Measurements from ENCODE around the gene GABRB3.

GABRB3 gene

GRCh38 chr15:26772154-26773066, at the start of gene GABRB3:
GABRB3 (minus strand) TSS chr15:26773066.
- DNase-seq, result no peak

- no peak for DNase-seq
Observed at GRCh38 chr15:26807517-26808427, 34.9 kb upstream of the GABRB3 start.

- DNase-seq, result no peak
Observed at GRCh38 chr15:26806574-26806973, 33.7 kb upstream of the GABRB3 start.

- DNase-seq, result no peak
Observed at GRCh38 chr15:26806151-26806550, 33.3 kb upstream of the GABRB3 start.

GRCh38 chr15:26805470-26805869, 32.6 kb upstream of the GABRB3 start:
- no peak for DNase-seq

- DNase-seq, result no peak
Observed at GRCh38 chr15:26804063-26804804, 31.4 kb upstream of the GABRB3 start.

- no peak for DNase-seq
Observed at GRCh38 chr15:26790118-26790517, 17.3 kb upstream of the GABRB3 start.

- DNase-seq, result no peak
Observed at GRCh38 chr15:26781816-26782215, 8.9 kb upstream of the GABRB3 start.

- DNase-seq, result no peak
Observed at GRCh38 chr15:26773917-26774316, 1.1 kb upstream of the GABRB3 start.

- DNase-seq, result no peak
Observed at GRCh38 chr15:26773067-26773877, 406 bp upstream of the GABRB3 start.

- no peak for DNase-seq
Observed at GRCh38 chr15:26771578-26772153, 1.2 kb downstream of the GABRB3 start.

- DNase-seq, result no peak
Observed at GRCh38 chr15:26771168-26771567, 1.7 kb downstream of the GABRB3 start.

- no peak for DNase-seq
Observed at GRCh38 chr15:26767169-26767670, 5.6 kb downstream of the GABRB3 start.

- no peak for DNase-seq
Observed at GRCh38 chr15:26766262-26766661, 6.6 kb downstream of the GABRB3 start.

GRCh38 chr15:26759986-26760385, 12.9 kb downstream of the GABRB3 start:
- no peak for DNase-seq

- DNase-seq, result no peak
Observed at GRCh38 chr15:26758079-26758478, 14.8 kb downstream of the GABRB3 start.

- no peak for DNase-seq
Observed at GRCh38 chr15:26757141-26757540, 15.7 kb downstream of the GABRB3 start.

- no peak for DNase-seq
Observed at GRCh38 chr15:26744894-26745293, 28.0 kb downstream of the GABRB3 start.

GRCh38 chr15:26739791-26740190, 33.1 kb downstream of the GABRB3 start:
- no peak for DNase-seq

GRCh38 chr15:26738996-26739395, 33.9 kb downstream of the GABRB3 start:
- no peak for DNase-seq

- no peak for DNase-seq
Observed at GRCh38 chr15:26736502-26737248, 36.2 kb downstream of the GABRB3 start.

All from kidney glomerular epithelial cell (primary cell).